SK-N-SH (cell line): ENCODE results near the gene BTBD9. TPM values are rescaled to one million over a fixed set of nuclear protein-coding genes. Genes with fewer than 3 reads are reported as not detected.

ENCODE experiments used
- CTCF ChIA-PET: fragments of 300-600, 350-600 bp; formaldehyde crosslinking; extraction: SDS; loops from one replicate; lab custom pipeline; 2021; lab: Yijun Ruan, JAX
- POLR2A ChIA-PET: fragments of 350-600 bp; sonication (Branson Sonifier 250); formaldehyde crosslinking; extraction: SDS; loops from one replicate; lab custom pipeline; 2020; ENCODE audit warnings: antibody characterized with exemption, inconsistent platforms; lab: Yijun Ruan, JAX
- DNase-seq: peaks from one replicate; pipeline ENCODE4 v3.0.0; 2012
- H2AFZ ChIP-seq: fragments of 200-600 bp; sonication (generic); 2 replicates; pipeline ENCODE4 v1.8.1; 2016; ENCODE audit warnings: antibody characterized with exemption, mild to moderate bottlenecking, low read depth
- H3F3A ChIP-seq: fragments of 200-600 bp; sonication (generic); replicated peaks from 2 replicates; pipeline ENCODE3; 2016; ENCODE audit warnings: antibody characterized with exemption, mild to moderate bottlenecking; ENCODE audit not compliant: insufficient read depth
- H3K27ac ChIP-seq, 2 experiments: fragments of 200-500 bp in 1 of 2; fragments of 200-600 bp in 1 of 2; sonication (Bioruptor generic) in 1 of 2; sonication (generic), shearing (Covaris generic) in 1 of 2; 2 replicates each; pipeline versions ENCODE4 v1.5.1 to v1.6.1; 2014 to 2016; ENCODE audit warnings: low read depth in 2 of 2, inconsistent platforms in 1 of 2, low read length in 1 of 2, mild to moderate bottlenecking in 1 of 2, mixed read lengths in 1 of 2
- H3K27me3 ChIP-seq: fragments of 200-600 bp; sonication (generic), shearing (Covaris generic); 2 replicates; pipeline ENCODE4 v1.6.1; 2016; ENCODE audit warnings: mixed run types; ENCODE audit not compliant: insufficient read depth
- H3K36me3 ChIP-seq, 2 experiments: fragments of 200-500 bp in 1 of 2; fragments of 200-600 bp in 1 of 2; sonication (Bioruptor generic) in 1 of 2; sonication (generic) in 1 of 2; replicated peaks in 1 of 2; 2 replicates each; pipeline versions ENCODE3 to v1.5.1; 2014 to 2016; ENCODE audit warnings: low read length in 1 of 2, mild to moderate bottlenecking in 1 of 2; ENCODE audit not compliant: insufficient read depth in 2 of 2, control insufficient read depth in 1 of 2
- H3K4me1 ChIP-seq, 2 experiments: fragments of 200-500 bp in 1 of 2; fragments of 200-600 bp in 1 of 2; sonication (Bioruptor generic) in 1 of 2; sonication (generic), shearing (Covaris generic) in 1 of 2; 2 replicates each; pipeline versions ENCODE4 v1.5.1 to v1.6.1; 2014 to 2016; ENCODE audit warnings: low read depth in 1 of 2, low read length in 1 of 2, mixed run types in 1 of 2; ENCODE audit not compliant: insufficient read depth in 2 of 2, control insufficient read depth in 1 of 2
- H3K4me2 ChIP-seq: fragments of 200-600 bp; sonication (generic), shearing (Covaris generic); 2 replicates; pipeline ENCODE4 v1.6.1; 2017; ENCODE audit warnings: mixed run types
- H3K4me3 ChIP-seq, 2 experiments: fragments of 200-500 bp in 1 of 2; fragments of 200-600 bp in 1 of 2; sonication (Bioruptor generic) in 1 of 2; sonication (generic), shearing (Covaris generic) in 1 of 2; 2 replicates each; pipeline versions ENCODE4 v1.5.1 to v1.8.1; 2014 to 2016; ENCODE audit warnings: low read depth in 2 of 2, inconsistent platforms in 1 of 2, low read length in 1 of 2, mild to moderate bottlenecking in 1 of 2, mixed read lengths in 1 of 2, moderate library complexity in 1 of 2
- H3K79me2 ChIP-seq: fragments of 200-600 bp; sonication (generic); 2 replicates; pipeline ENCODE4 v1.8.1; 2017; ENCODE audit warnings: mild to moderate bottlenecking; ENCODE audit not compliant: insufficient read depth
- H3K9ac ChIP-seq: fragments of 200-600 bp; sonication (generic); 2 replicates; pipeline ENCODE4 v1.6.1; 2017; ENCODE audit warnings: mixed run types
- H3K9me2 ChIP-seq: fragments of 200-600 bp; sonication (generic); 2 replicates; pipeline ENCODE4 v1.6.1; 2017; ENCODE audit warnings: mixed run types
- H3K9me3 ChIP-seq: fragments of 200-600 bp; sonication (generic); 2 replicates; pipeline ENCODE4 v1.6.1; 2017; ENCODE audit warnings: mixed run types, mild to moderate bottlenecking, moderate library complexity
- H4K20me1 ChIP-seq: fragments of 200-600 bp; sonication (generic); 2 replicates; pipeline ENCODE4 v1.6.1; 2017; ENCODE audit warnings: mild to moderate bottlenecking, mixed run types; ENCODE audit not compliant: insufficient read depth
- CHD2 ChIP-seq: fragments of 150-350 bp; IDR thresholded peaks from 2 replicates; pipeline ENCODE4 v1.6.1; 2018; ENCODE audit warnings: low read length; ENCODE audit not compliant: partially characterized antibody
- CTCF ChIP-seq: fragments of 200-600 bp; sonication (generic); IDR thresholded peaks from 2 replicates; pipeline ENCODE4 v1.6.1; 2017; ENCODE audit warnings: antibody characterized with exemption, mild to moderate bottlenecking, moderate library complexity
- EZH2phosphoT487 ChIP-seq: fragments of 200-600 bp; sonication (generic); IDR thresholded peaks from 2 replicates; pipeline ENCODE4 v1.6.1; 2017; ENCODE audit warnings: low read depth, mixed run types, mild to moderate bottlenecking, antibody characterized with exemption, moderate library complexity, borderline replicate concordance
- GABPA ChIP-seq: IDR thresholded peaks from 2 replicates; pipeline ENCODE4 v1.4.0; 2012; ENCODE audit warnings: low read depth, mild to moderate bottlenecking
- GATA2 ChIP-seq: sonication (generic); formaldehyde crosslinking; IDR thresholded peaks from 2 replicates; pipeline ENCODE4 v1.5.0; 2020; ENCODE audit warnings: mild to moderate bottlenecking, missing genetic modification reagents
- JUND ChIP-seq: IDR thresholded peaks from 2 replicates; pipeline ENCODE4 v1.4.0; 2012
- MAX ChIP-seq: IDR thresholded peaks from 2 replicates; pipeline ENCODE4 v1.4.0; 2012; ENCODE audit warnings: low read depth
- MXI1 ChIP-seq: IDR thresholded peaks from 2 replicates; pipeline ENCODE4 v1.6.1; 2012; ENCODE audit warnings: mild to moderate bottlenecking, low read depth, low read length, improper control_type of control experiment
- NFIC ChIP-seq: IDR thresholded peaks from 2 replicates; pipeline ENCODE4 v1.4.0; 2012; ENCODE audit warnings: borderline replicate concordance
- NRF1 ChIP-seq: IDR thresholded peaks from 2 replicates; pipeline ENCODE4 v1.6.1; 2012; ENCODE audit warnings: low read depth, mild to moderate bottlenecking, low read length
- RAD21 ChIP-seq: IDR thresholded peaks from 2 replicates; pipeline ENCODE4 v1.6.1; 2012; ENCODE audit warnings: mild to moderate bottlenecking, low read length
- RFX5 ChIP-seq: IDR thresholded peaks from 2 replicates; pipeline ENCODE4 v1.6.1; 2012; ENCODE audit warnings: mild to moderate bottlenecking, improper control_type of control experiment, low read length
- SMC3 ChIP-seq: IDR thresholded peaks from 2 replicates; pipeline ENCODE4 v1.6.1; 2012; ENCODE audit warnings: low read depth, low read length, improper control_type of control experiment
- TEAD4 ChIP-seq: IDR thresholded peaks from 2 replicates; pipeline ENCODE4 v1.4.0; 2012; ENCODE audit warnings: mild to moderate bottlenecking, borderline replicate concordance; ENCODE audit not compliant: insufficient read depth
- USF1 ChIP-seq: IDR thresholded peaks from 2 replicates; pipeline ENCODE4 v1.4.0; 2012; ENCODE audit warnings: low read depth, borderline replicate concordance
- WGBS: methylation state at CpG from one replicate; pipeline ENCODE4 v1.1.6; 2017; ENCODE audit warnings: low lambda C conversion rate; 5-methylcytosine and 5-hydroxymethylcytosine counted together
- polyA plus RNA-seq, 3 experiments: library from polyadenylated mRNA; depleted of rRNA; stranded (reverse); fragments of >200 nt; gene quantifications; 2 replicates each; pipeline ENCODE4 v1.2.3, GENCODE V29; 2012
- TF ChIP-seq, protein P1 (sequence below): IDR thresholded peaks from 2 replicates; pipeline ENCODE4; 2012

Gene BTBD9
- polyA plus RNA-seq, 1 of the 3 experiments (the other 2 are of a cell fraction) = 2.2 TPM

DNA sequence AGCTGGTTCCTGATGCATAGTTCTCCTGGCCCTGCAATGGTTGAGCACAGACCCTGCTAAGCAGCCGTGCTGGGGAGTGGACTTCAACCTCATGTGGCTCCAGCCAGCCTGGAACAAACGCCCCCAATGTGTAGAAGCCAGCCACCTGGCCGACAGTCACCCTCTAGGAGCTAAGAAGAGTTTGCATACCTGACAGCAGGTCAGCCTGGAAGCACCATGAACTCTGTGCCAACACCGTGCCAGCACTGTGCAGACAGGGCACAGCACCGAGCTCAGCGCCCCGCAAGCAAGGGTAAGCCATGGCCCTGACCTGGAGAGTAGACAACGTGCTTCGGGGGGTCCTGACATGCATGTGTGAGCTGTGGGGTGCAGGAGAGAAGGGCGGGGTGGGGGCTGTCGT, 463.9 kb downstream of the BTBD9 start:
- no peaks in the 10 kb centered on the region for H4K20me1 ChIP-seq
- no peak overlapping the region for H3K4me2 ChIP-seq
- H3K9ac ChIP-seq = no peak overlapping the region
- no peaks in the 10 kb centered on the region for H3K79me2 ChIP-seq
- no peaks in the 10 kb centered on the region for H3F3A ChIP-seq
- peaks cover 0 to 19% of the 10 kb centered on the region in 2 experiments; a peak in 1 of 4 replicates for H3K4me1 ChIP-seq
- no peak for DNase-seq
- no peak overlapping the region for H3K4me3 ChIP-seq
- no peaks in the 10 kb centered on the region for H3K9me2 ChIP-seq
- WGBS = 88% methylated on average over 5 of the region's 11 CpGs
- H3K9me3 ChIP-seq = no peaks in the 10 kb centered on the region
- ChIA-PET POLR2A (no interaction called here), CTCF (interaction anchor here (1.5 to 3.0 kb wide), 2 partner anchors 10 to 142 kb away, joined by 3 to 8 read pairs; no protein-coding TSS in a partner anchor)
- no peaks in the 10 kb centered on the region for H3K27me3 ChIP-seq
- peaks cover 0 to 5% of the 10 kb centered on the region in 2 experiments for H3K36me3 ChIP-seq
- no peak overlapping the region for H2AFZ ChIP-seq
- H3K27ac ChIP-seq = no peak overlapping the region
- no peak for TF ChIP-seq GABPA
- no peak for TF ChIP-seq GATA2 (CRISPR knock-in tag)
- TF ChIP-seq NFIC = no peak
- no peak for TF ChIP-seq SMC3
- TF ChIP-seq CTCF = no peak
- TF ChIP-seq USF1 = no peak
- TF ChIP-seq, protein P1, sequence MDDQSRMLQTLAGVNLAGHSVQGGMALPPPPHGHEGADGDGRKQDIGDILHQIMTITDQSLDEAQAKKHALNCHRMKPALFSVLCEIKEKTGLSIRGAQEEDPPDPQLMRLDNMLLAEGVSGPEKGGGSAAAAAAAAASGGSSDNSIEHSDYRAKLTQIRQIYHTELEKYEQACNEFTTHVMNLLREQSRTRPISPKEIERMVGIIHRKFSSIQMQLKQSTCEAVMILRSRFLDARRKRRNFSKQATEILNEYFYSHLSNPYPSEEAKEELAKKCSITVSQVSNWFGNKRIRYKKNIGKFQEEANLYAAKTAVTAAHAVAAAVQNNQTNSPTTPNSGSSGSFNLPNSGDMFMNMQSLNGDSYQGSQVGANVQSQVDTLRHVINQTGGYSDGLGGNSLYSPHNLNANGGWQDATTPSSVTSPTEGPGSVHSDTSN = no peak
- TF ChIP-seq MXI1 = no peak
- no peak for TF ChIP-seq RAD21
- TF ChIP-seq CHD2 = no peak

GRCh38 chr6:38174806-38175495, 464.8 kb downstream of the BTBD9 start:
- Histone ChIP-seq H3K4me3 (no peak overlapping the region), H3K9me2 (no peaks in the 10 kb centered on the region), H3F3A (no peaks in the 10 kb centered on the region), H3K9ac (no peak overlapping the region)
- POLR2A ChIA-PET = no interaction called here
- no peak for TF ChIP-seq JUND
- no peak for TF ChIP-seq NRF1
- no peak for TF ChIP-seq EZH2phosphoT487
- no peak for TF ChIP-seq NFIC
- TF ChIP-seq MAX = no peak
- no peak for TF ChIP-seq TEAD4
- no peak for TF ChIP-seq GATA2 (CRISPR knock-in tag)
- no peak for TF ChIP-seq RFX5
- TF ChIP-seq, all 33 proteins: peak for 0
- CTCF ChIA-PET = interaction anchor here (1.1 to 3.0 kb wide), 2 partner anchors 141 to 319 kb away, joined by 3 to 8 read pairs; no protein-coding TSS in a partner anchor
- Histone ChIP-seq H3K27ac (no peak overlapping the region), H4K20me1 (no peaks in the 10 kb centered on the region), H3K4me1 (peaks cover 0 to 27% of the 10 kb centered on the region in 2 experiments; a peak in 1 of 4 replicates), H3K36me3 (peaks cover 0 to 5% of the 10 kb centered on the region in 2 experiments), H3K27me3 (no peaks in the 10 kb centered on the region), H3K4me2 (no peak overlapping the region), H3K79me2 (no peaks in the 10 kb centered on the region), H2AFZ (no peak overlapping the region), H3K9me3 (no peaks in the 10 kb centered on the region)
- 89% methylated on average over 15 of the region's 22 CpGs for whole genome bisulfite sequencing
- no peak for DNase-seq
